ENCODE data around the gene MRPS18A. TPM values are rescaled to one million over a fixed set of nuclear protein-coding genes. Genes with fewer than 3 reads are reported as not detected.

The MRPS18A gene
- total RNA-seq, 4 donors from 2014 or later = 43.7 to 57.4 (median 51.4) TPM

DNA sequence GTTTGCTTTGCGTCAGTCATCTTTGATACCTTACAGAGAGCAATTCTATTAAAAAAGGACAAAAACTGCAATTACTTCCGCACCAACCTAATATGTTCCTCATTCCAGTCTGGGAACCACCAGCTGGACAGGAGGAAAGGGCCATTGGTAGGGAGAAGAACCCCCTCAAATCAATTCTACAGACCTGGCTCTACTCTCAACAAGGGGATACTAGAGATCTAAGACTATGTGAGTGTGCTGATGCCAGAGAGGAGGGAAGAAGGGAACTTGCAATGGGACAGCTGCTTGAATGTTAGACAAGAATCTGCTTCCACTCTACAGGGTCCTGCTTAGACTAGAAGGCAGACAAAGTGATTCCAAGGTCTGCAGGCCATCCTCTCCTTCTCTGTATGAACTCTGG, 13.3 kb downstream of the MRPS18A start:
- no peaks in the 10 kb centered on the region for H3K9me3 ChIP-seq
- H3K36me3 ChIP-seq = peaks cover 28 to 95% (median 30%) of the 10 kb centered on the region in 3 donors
- H3K4me3 ChIP-seq = no peak overlapping the region
- TF ChIP-seq, protein P1, sequence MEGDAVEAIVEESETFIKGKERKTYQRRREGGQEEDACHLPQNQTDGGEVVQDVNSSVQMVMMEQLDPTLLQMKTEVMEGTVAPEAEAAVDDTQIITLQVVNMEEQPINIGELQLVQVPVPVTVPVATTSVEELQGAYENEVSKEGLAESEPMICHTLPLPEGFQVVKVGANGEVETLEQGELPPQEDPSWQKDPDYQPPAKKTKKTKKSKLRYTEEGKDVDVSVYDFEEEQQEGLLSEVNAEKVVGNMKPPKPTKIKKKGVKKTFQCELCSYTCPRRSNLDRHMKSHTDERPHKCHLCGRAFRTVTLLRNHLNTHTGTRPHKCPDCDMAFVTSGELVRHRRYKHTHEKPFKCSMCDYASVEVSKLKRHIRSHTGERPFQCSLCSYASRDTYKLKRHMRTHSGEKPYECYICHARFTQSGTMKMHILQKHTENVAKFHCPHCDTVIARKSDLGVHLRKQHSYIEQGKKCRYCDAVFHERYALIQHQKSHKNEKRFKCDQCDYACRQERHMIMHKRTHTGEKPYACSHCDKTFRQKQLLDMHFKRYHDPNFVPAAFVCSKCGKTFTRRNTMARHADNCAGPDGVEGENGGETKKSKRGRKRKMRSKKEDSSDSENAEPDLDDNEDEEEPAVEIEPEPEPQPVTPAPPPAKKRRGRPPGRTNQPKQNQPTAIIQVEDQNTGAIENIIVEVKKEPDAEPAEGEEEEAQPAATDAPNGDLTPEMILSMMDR (IDR thresholded peaks at IDR 0.05) = no peak
- TF ChIP-seq POLR2A (IDR thresholded peaks at IDR 0.05) = no peak
- intact Hi-C loops (cut with DNase I) = no loop called here
- peaks cover 9 to 47% (median 15%) of the 10 kb centered on the region in 3 donors for H3K4me1 ChIP-seq
- WGBS, 2 donors = 89 to 92% methylated on average over 2 of the region's 2 CpGs
- no peak overlapping the region for H3K27ac ChIP-seq
- H3K27me3 ChIP-seq = no peaks in the 10 kb centered on the region
- DNase-seq = no peak

DNA sequence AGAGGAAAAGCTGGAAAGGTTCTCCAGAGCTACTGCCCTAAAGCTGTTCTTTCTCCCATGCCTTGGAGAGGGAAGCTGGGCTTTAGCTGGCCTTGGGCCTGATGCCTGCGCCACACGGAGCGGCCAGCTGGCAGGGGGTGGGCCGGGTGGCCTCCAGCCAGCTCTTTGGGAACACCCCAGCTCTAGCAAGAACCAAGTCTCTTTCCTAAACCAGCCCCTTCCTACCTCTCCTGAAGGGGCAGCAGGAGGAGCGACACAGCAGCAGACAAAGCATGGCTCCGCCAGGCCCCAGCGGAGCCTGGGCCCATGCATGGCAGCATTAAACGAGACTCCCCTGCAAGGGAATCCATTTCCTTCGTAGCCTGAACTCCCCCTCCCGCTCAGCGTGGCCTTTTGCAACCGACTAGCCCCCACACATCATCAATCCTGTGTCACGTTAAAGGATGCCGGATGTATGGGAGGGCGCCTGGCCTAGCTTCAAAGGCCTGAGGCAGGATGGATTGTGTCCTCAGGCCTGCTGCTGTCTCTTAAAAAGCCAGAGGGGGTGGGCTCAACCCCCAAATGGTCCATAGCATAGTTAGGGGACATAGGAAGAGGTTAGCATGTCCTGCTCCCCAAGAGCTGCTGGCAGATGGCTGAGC, 14.0 kb downstream of the MRPS18A start:
- intact Hi-C loops (cut with DNase I) = no loop called here
- Histone ChIP-seq H3K4me3 (no peak overlapping the region), H3K36me3 (peaks cover 26 to 87% (median 28%) of the 10 kb centered on the region in 3 donors), H3K9me3 (no peaks in the 10 kb centered on the region), H3K27me3 (no peaks in the 10 kb centered on the region), H3K27ac (peak overlapping the region in 1 of 4 donors; percentile 28), H3K4me1 (peaks cover 16 to 54% (median 23%) of the 10 kb centered on the region in 3 donors)
- no peak for TF ChIP-seq POLR2A (IDR thresholded peaks at IDR 0.05)
- TF ChIP-seq, protein P1 (IDR thresholded peaks at IDR 0.05) = no peak
- WGBS, 2 donors = 60 to 80% methylated on average over 3 to 5 of the region's 15 CpGs
- no peak for DNase-seq

DNA sequence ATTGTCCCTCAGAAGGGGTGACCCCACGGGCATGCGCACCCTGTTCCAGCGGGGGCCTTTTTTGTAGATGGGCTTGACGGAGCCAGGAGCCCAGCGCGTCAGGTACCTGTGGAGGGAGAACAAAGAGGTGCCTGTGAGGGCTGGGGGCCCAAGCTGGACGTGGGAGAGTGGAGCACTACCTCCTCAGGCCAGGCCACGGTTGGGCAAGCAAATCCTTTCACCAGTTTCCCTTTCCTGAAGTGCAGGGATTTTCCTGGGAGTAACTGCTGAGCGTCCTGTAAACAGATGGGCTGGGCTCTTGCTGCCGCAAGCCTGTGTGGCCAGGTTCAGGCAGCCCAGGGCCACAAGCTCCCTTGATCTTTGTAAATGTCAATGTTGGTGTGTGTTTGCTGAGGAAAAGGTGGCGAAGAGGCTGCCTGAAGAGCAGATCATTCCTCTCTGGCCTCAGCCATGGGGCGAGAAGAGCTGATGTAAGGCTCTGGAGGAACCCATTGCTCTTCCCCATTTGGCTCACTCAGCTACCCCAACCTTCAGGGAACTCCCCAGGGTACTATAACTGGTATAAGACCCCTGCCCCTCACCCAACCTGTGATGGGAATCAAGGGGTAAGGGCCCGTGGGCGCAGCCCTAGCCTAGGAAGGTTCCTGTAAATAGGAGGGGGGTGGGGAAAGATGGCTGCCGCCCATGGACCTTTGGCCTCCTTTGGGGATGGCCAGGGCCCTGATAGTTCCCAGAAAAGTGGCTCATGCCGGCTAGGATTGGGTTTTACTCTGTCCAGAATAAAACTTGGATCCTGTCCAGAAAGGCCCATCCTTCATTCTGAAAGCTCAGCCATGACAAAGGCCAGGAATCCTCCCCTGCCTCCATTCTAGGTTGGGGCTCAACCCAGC, 15.5 kb downstream of the MRPS18A start:
- no peak overlapping the region for H3K4me3 ChIP-seq
- H3K36me3 ChIP-seq = peaks cover 21 to 72% (median 26%) of the 10 kb centered on the region in 3 donors
- H3K9me3 ChIP-seq = no peaks in the 10 kb centered on the region
- intact Hi-C loops (cut with DNase I) = no loop called here
- peaks cover 29 to 69% (median 38%) of the 10 kb centered on the region in 3 donors for H3K4me1 ChIP-seq
- WGBS, 2 donors = 66 to 85% methylated on average over 5 to 8 of the region's 16 CpGs
- TF ChIP-seq, protein P1 (IDR thresholded peaks at IDR 0.05) = no peak
- no peak for TF ChIP-seq POLR2A (IDR thresholded peaks at IDR 0.05)
- H3K27ac ChIP-seq = peak overlapping the region in 1 of 4 donors; percentile 46
- no peak for DNase-seq
- no peaks in the 10 kb centered on the region for H3K27me3 ChIP-seq

DNA sequence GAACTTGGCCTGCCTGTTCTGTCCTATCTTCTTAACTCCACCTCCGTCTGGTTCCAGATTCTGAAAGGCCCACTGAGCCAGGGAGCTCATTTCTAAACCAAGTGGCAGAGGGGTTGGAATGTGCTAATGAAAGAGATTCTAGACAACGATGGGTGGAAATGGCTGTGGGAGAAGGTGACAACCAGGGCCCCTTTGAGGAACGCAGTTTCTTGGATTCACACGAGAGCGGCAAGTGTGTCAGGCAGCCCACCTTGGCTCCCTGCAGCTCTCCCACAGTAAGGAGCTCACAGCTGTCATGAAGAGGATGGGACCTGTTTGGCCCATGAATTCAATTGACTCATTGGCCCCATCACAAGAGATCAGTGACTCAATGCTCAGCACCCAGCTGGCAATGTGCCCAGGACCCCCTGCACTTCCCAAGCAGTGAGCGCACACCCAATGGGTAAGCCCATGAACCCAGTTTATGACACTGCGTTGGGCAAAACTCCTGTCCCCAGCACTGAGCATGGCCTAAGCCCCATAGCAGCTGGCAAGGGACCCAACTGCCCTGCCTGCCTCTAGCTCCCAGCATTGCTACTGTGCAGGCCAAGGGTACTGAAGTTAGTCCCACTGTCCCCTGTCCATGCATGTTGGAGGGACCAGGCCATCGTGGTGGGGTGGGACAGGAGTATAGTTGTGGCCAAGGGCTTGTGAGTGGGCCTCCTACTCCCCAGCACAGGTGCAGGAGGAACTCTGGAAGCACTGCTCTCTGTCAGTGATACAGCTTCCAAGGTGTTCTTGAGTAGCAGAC, 16.4 kb downstream of the MRPS18A start:
- Histone ChIP-seq H3K4me3 (no peak overlapping the region), H3K36me3 (peaks cover 14 to 64% (median 22%) of the 10 kb centered on the region in 3 donors), H3K9me3 (no peaks in the 10 kb centered on the region), H3K27me3 (no peaks in the 10 kb centered on the region), H3K27ac (peak overlapping the region in 2 of 4 donors; percentile 46 to 79), H3K4me1 (peaks cover 29 to 71% (median 39%) of the 10 kb centered on the region in 3 donors)
- TF ChIP-seq POLR2A (IDR thresholded peaks at IDR 0.05) = no peak
- TF ChIP-seq, protein P1 (IDR thresholded peaks at IDR 0.05) = no peak
- DNase-seq = no peak
- intact Hi-C loops (cut with DNase I) = no loop called here
- WGBS, 2 donors = 89 to 95% methylated on average over 4 to 5 of the region's 8 CpGs

Measured in esophagus squamous epithelium (tissue), 5 donors.